ENCODE measurements around the gene ZNF808. TPM values are rescaled to one million over a fixed set of nuclear protein-coding genes. Genes with fewer than 3 reads are reported as not detected.
"Not testable (repeated sequence)": the region's sequence is repeated elsewhere in the genome, so short reads cannot be mapped to it uniquely, and the experiment has no call there.

Gene ZNF808
- 10 to 100 TPM in 2 of 4 donors, 1 to 10 TPM in 2; 7.9 to 11.5 (median 10.4) TPM for polyA plus RNA-seq (ENCODE audit: insufficient read length in 4 of 4)

GRCh38 chr19:52527134-52527955 is at the start of gene ZNF808:
ZNF808 (plus strand) TSS chr19:52527668; CDS start chr19:52543285, 15,617 bp downstream.
- DNase-seq (ENCODE audit: low read depth in 4 of 4, low spot score in 3 of 4) = peak; percentile 76 to 83 (median 80)

DNA sequence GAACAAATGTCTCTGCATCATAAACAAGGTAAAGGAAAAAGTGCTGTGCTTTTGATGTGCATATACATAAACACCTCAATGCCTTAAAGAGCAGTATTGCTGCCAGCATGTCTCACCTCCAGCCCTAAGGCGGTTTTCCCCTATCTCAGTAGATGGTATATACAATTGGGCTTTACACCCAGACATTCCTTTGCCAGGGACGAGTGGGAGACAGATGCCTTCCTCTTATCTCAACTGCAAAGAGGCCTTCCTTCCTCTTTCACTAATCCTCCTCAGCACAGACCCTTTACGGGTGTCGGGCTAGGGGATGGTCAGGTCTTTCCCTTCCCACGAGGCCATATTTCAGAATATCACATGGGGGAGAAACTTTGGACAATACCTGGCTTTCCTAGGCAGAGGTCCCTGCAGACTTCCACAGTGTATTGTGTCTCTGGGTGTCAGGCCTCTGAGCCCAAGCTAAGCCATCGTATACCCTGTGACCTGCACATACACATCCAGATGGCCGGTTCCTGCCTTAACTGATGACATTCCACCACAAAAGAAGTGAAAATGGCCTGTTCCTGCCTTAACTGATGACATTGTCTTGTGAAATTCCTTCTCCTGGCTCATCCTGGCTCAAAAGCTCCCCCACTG is 43.2 kb upstream of the ZNF808 start:
- DNase-seq (ENCODE audit: low read depth in 4 of 4, low spot score in 3 of 4) = not testable (repeated sequence)

GRCh38 chr19:52485064-52485463 is 42.4 kb upstream of the ZNF808 start:
- DNase-seq (ENCODE audit: low read depth in 4 of 4, low spot score in 3 of 4) = not testable (repeated sequence)

GRCh38 chr19:52485561-52486240 is 41.8 kb upstream of the ZNF808 start:
- DNase-seq (ENCODE audit: low read depth in 4 of 4, low spot score in 3 of 4) = not testable (repeated sequence)

GRCh38 chr19:52492201-52492993 is 35.1 kb upstream of the ZNF808 start:
- DNase-seq (ENCODE audit: low read depth in 4 of 4, low spot score in 3 of 4) = peak in 3 of 4 donors; percentile 8 to 24 (median 15)

GRCh38 chr19:52492994-52493470 is 34.4 kb upstream of the ZNF808 start:
- peak in 2 of 4 donors; percentile 13 to 18 for DNase-seq (ENCODE audit: low read depth in 4 of 4, low spot score in 3 of 4)

DNA sequence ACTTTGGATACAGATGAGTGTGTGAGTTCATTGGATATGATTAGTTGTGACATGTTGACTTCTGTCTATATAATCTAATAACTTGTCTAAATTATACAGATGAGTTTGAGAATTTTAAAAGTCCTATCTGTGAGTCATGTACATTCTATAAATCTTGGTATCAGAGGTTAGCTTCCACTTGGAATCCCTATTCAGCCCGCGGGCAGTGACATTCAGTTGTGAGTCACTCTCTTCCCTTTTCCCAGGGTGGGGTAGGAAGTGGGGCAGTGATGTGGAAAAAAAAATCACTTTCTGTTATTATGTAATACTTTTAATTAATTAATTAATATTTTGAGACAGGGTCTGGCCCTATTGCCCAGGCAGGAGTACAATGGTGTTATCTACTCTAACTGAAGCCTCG is 33.0 kb upstream of the ZNF808 start:
- no peak for DNase-seq (ENCODE audit: low read depth in 4 of 4, low spot score in 3 of 4)

DNA sequence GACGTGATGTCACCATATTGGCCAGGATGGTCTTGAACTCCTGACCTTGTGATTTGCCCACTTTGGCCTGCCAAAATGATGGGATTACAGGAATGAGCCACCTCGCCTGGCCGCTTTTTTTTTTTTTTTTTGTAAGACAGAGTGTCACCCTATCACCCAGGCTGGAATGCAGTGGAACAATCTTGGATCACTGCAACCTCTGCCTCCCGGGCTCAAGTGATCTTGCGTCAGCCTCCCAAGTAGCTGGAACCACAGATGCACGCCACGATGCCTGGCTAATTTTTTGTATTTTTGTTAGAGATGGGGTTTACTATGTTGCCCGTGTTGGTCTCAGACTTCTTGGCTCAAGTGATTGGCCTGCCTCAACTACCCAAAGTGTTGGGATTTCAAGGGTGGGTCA is 28.9 kb upstream of the ZNF808 start:
- no peak for DNase-seq (ENCODE audit: low read depth in 4 of 4, low spot score in 3 of 4)

- not testable (repeated sequence) for DNase-seq (ENCODE audit: low read depth in 4 of 4, low spot score in 3 of 4)
Observed at GRCh38 chr19:52500474-52500873, 27.0 kb upstream of the ZNF808 start.

DNA sequence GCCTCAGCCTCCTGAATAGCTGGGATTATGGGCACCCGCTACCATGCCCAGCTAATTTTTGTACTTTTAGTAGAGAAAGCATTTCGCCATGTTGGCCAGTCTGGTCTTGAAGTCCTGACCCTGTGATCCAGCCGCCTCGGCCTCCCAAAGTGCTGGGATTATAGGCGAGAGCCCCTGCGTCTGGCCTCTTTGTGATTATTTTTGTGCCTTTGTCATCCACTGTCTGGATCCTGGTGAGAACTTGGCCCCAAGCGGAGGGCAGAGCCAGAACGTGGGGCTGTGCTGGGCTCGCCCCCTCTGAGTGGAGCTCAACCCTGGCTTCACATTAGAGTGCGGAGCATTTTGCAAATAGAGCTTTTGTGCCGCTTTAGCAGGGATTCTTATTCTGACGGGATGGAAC is 26.5 kb upstream of the ZNF808 start:
- DNase-seq (ENCODE audit: low read depth in 4 of 4, low spot score in 3 of 4) = not testable (repeated sequence)

DNA sequence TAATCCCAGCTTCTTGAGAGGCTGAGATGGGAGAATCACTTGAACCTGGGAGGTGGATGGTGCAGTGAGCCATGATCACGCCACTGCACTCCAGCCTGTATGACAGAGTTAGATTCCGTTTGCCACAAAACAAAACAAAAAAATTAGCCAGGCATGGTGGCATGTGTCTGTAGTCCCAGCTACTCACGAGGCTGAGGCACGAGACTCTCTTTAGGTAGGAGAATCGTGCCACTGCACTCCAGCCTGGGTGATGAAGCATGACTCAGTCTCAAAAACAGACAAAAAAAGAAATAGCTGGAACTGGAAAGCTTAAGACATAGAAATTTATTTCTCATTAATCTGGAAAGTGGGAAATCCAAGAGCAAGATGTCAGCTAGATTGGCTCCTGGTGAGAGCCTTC is 20.2 kb upstream of the ZNF808 start:
- DNase-seq (ENCODE audit: low read depth in 4 of 4, low spot score in 3 of 4) = no peak

GRCh38 chr19:52516191-52516590 is 11.3 kb upstream of the ZNF808 start:
- DNase-seq (ENCODE audit: low read depth in 4 of 4, low spot score in 3 of 4) = no peak

DNA sequence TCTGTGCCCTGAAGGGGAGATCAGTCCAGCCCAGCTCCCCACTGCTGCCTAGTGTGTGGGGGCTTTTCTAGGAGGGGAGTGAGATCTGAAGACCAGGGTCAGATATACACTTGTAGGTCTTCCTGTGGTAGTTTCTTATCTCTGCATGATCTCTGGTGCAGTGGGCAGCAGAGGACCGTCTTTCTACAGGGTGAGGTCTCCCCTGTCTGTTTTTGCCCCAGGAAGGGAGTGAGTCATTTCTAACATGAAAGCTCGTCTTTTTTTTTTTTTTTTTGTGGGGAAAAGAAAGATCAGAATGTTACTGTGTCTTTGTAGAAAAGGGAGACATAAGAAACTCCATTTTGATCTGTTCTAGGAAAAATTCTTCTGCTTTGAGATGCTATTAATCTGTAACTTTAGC is 8.8 kb upstream of the ZNF808 start:
- DNase-seq (ENCODE audit: low read depth in 4 of 4, low spot score in 3 of 4) = no peak

DNA sequence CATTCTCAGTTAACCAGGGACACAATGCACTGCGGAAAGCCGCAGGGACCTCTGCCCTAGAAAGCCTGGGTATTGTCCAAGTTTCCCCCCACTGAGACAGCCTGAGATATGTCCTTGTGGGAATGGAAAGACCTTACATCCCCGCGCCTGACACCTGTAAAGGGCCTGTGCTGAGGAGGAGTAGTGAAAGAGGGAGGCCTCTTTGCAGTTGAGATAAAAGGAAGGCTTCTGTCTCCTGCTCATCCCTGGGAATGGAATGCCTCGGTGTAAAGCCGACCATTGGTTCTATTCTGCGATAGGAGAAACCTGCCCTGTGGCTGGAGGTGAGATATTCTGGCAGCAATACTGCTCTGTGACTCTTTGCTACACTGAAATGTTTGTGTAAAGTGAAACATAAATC is 8.3 kb upstream of the ZNF808 start:
- DNase-seq (ENCODE audit: low read depth in 4 of 4, low spot score in 3 of 4) = not testable (repeated sequence)

DNA sequence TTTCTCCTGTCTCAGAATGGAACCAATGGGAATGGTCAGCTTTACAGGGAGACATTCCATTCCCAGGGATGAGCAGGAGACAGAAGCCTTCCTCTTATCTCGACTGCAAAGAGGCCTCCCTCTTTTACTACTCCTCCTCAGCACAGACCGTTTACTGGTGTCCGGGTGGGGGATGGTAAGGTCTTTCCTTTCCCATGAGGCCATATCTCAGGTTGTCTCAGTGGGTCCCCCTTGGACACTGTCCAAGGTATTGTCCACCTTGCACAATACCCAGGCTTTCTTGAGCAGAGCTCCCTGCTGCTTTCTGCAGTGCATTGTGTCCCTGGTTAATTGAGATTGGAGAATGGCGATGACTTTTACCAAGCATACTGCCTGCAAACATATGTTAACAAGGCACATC is 7.5 kb upstream of the ZNF808 start:
- no peak for DNase-seq (ENCODE audit: low read depth in 4 of 4, low spot score in 3 of 4)

- DNase-seq (ENCODE audit: low read depth in 4 of 4, low spot score in 3 of 4) = no peak
Observed at GRCh38 chr19:52522551-52522950, 4.9 kb upstream of the ZNF808 start.

GRCh38 chr19:52524086-52524485 is 3.4 kb upstream of the ZNF808 start:
- no peak for DNase-seq (ENCODE audit: low read depth in 4 of 4, low spot score in 3 of 4)

GRCh38 chr19:52527956-52528351 is 486 bp downstream of the ZNF808 start:
- no peak for DNase-seq (ENCODE audit: low read depth in 4 of 4, low spot score in 3 of 4)

- no peak for DNase-seq (ENCODE audit: low read depth in 4 of 4, low spot score in 3 of 4)
Observed at GRCh38 chr19:52532480-52532879, 5.0 kb downstream of the ZNF808 start.

DNA sequence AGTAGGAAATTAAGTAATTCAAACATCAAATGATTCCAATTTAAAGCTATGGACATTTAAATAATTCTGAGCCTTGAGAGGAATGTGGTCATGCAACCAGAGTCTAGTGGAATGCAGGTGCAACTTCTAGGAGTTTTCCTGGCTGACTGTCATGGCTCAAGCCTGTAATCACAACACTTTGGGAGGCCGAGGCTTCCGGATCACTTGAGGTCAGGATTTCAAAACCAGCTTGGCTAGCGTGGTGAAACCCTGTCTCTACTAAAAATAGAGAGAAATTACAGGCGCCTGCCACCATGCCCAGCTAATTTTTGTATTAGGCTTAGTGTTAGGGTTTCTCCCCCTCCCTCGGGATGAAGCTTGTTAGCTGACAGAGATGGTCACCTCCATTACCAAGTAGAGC is 6.4 kb downstream of the ZNF808 start:
- no peak for DNase-seq (ENCODE audit: low read depth in 4 of 4, low spot score in 3 of 4)
